Large intestine (tissue), 3 donors: ENCODE measurements around the gene SASS6. TPM values are rescaled to one million over a fixed set of nuclear protein-coding genes. Genes with fewer than 3 reads are reported as not detected.
"Not testable (repeated sequence)": the region's sequence is repeated elsewhere in the genome, so short reads cannot be mapped to it uniquely, and the experiment has no call there.

Source experiments
- DNase-seq, 2 donors: peaks; one replicate each; pipeline versions ENCODE4 v3.0.0 to v3.0.0-alpha.2; 2013
- H3K27ac ChIP-seq: one replicate; pipeline ENCODE4 v1.5.1; 2013; ENCODE audit warnings: low read length
- H3K27me3 ChIP-seq: 2 replicates; pipeline ENCODE4 v1.6.1; 2013; ENCODE audit warnings: low read length; ENCODE audit not compliant: control insufficient read depth, insufficient read depth
- H3K36me3 ChIP-seq: 2 replicates; pipeline ENCODE4 v1.6.1; 2013; ENCODE audit warnings: low read length; ENCODE audit not compliant: control insufficient read depth, insufficient read depth
- H3K4me1 ChIP-seq: one replicate; pipeline ENCODE4 v1.6.1; 2013; ENCODE audit warnings: low read length; ENCODE audit not compliant: control insufficient read depth, insufficient read depth
- H3K4me3 ChIP-seq: one replicate; pipeline ENCODE4 v1.5.1; 2013; ENCODE audit warnings: low read length
- H3K9me3 ChIP-seq: one replicate; pipeline ENCODE4 v1.6.1; 2013; ENCODE audit warnings: mild to moderate bottlenecking, low read depth, low read length, moderate library complexity; ENCODE audit not compliant: control insufficient read depth
- WGBS: methylation state at CpG from one replicate; pipeline ENCODE4 v1.1.5; 2013; ENCODE audit warnings: low lambda C conversion rate; ENCODE audit not compliant: insufficient coverage; 5-methylcytosine and 5-hydroxymethylcytosine counted together
- polyA plus RNA-seq: library from polyadenylated mRNA; unstranded; fragments of 120-200 nt; gene quantifications from one replicate; pipeline ENCODE4 v1.2.1, GENCODE V29; 2013

The SASS6 gene
- polyA plus RNA-seq, 1 donor = 5.8 TPM

- 33% methylated on average over 1 of the region's 1 CpG for WGBS
- H3K36me3 ChIP-seq = peaks cover 16% of the 10 kb centered on the region
- H3K4me3 ChIP-seq = no peak overlapping the region
- H3K9me3 ChIP-seq = no peaks in the 10 kb centered on the region
- H3K27me3 ChIP-seq = no peaks in the 10 kb centered on the region
- no peaks in the 10 kb centered on the region for H3K4me1 ChIP-seq
- DNase-seq = no peak
- H3K27ac ChIP-seq = no peak overlapping the region
Measured at GRCh38 chr1:100051893-100052292, 80.8 kb downstream of the SASS6 start.

- Histone ChIP-seq H3K4me1 (no peaks in the 10 kb centered on the region), H3K36me3 (peaks cover 16% of the 10 kb centered on the region), H3K27me3 (no peaks in the 10 kb centered on the region), H3K4me3 (no peak overlapping the region), H3K27ac (no peak overlapping the region), H3K9me3 (no peaks in the 10 kb centered on the region)
- WGBS = no CpG with 5 or more reads among the region's 4 CpGs
- no peak for DNase-seq
Measured at GRCh38 chr1:100051401-100051800, 81.3 kb downstream of the SASS6 start.

GRCh38 chr1:100050139-100050538 is 82.6 kb downstream of the SASS6 start:
- peaks cover under 1% of the 10 kb centered on the region for H3K9me3 ChIP-seq
- peaks cover 14% of the 10 kb centered on the region for H3K36me3 ChIP-seq
- no peak for DNase-seq
- no peaks in the 10 kb centered on the region for H3K4me1 ChIP-seq
- 86% methylated on average over 1 of the region's 4 CpGs for WGBS
- H3K27ac ChIP-seq = no peak overlapping the region
- H3K4me3 ChIP-seq = no peak overlapping the region
- H3K27me3 ChIP-seq = no peaks in the 10 kb centered on the region

- WGBS = 100% methylated on average over 2 of the region's 11 CpGs
- not testable (repeated sequence) for H3K36me3 ChIP-seq, DNase-seq, H3K27ac ChIP-seq, H3K4me3 ChIP-seq, H3K27me3 ChIP-seq, H3K9me3 ChIP-seq, H3K4me1 ChIP-seq
Measured at GRCh38 chr1:100047235-100047708, 85.5 kb downstream of the SASS6 start.

GRCh38 chr1:100045206-100045605 is 87.5 kb downstream of the SASS6 start:
- peaks cover 3% of the 10 kb centered on the region for H3K36me3 ChIP-seq
- H3K9me3 ChIP-seq = peaks cover 8% of the 10 kb centered on the region
- WGBS = 100% methylated on average over 1 of the region's 5 CpGs
- H3K27me3 ChIP-seq = no peaks in the 10 kb centered on the region
- H3K27ac ChIP-seq = no peak overlapping the region
- no peak for DNase-seq
- peaks cover 6% of the 10 kb centered on the region for H3K4me1 ChIP-seq
- no peak overlapping the region for H3K4me3 ChIP-seq

GRCh38 chr1:100039591-100039990 is 93.1 kb downstream of the SASS6 start:
- 38% methylated on average over 1 of the region's 2 CpGs for WGBS
- peak in 1 of 2 donors; percentile 29 for DNase-seq
- H3K27ac ChIP-seq = peak overlapping the region; percentile 98
- H3K27me3 ChIP-seq = no peaks in the 10 kb centered on the region
- peaks cover 6% of the 10 kb centered on the region for H3K4me1 ChIP-seq
- peaks cover 2% of the 10 kb centered on the region for H3K9me3 ChIP-seq
- H3K36me3 ChIP-seq = no peaks in the 10 kb centered on the region
- H3K4me3 ChIP-seq = peak overlapping the region; percentile 86

- H3K27ac ChIP-seq = peak overlapping the region; percentile 98
- H3K4me3 ChIP-seq = peak overlapping the region; percentile 86
- no peaks in the 10 kb centered on the region for H3K36me3 ChIP-seq
- H3K27me3 ChIP-seq = no peaks in the 10 kb centered on the region
- H3K4me1 ChIP-seq = peaks cover 6% of the 10 kb centered on the region
- H3K9me3 ChIP-seq = no peaks in the 10 kb centered on the region
- DNase-seq = peak; percentile 77 to 91
- WGBS = no CpG with 5 or more reads among the region's 37 CpGs
Measured at GRCh38 chr1:100038660-100039287, 94.0 kb downstream of the SASS6 start.

- Histone ChIP-seq H3K36me3 (no peaks in the 10 kb centered on the region), H3K9me3 (no peaks in the 10 kb centered on the region), H3K4me3 (peak overlapping the region; percentile 86), H3K27me3 (no peaks in the 10 kb centered on the region), H3K4me1 (peaks cover 6% of the 10 kb centered on the region), H3K27ac (peak overlapping the region; percentile 98)
- peak; percentile 87 to 94 for DNase-seq
- no CpG with 5 or more reads among the region's 87 CpGs for WGBS
Measured at GRCh38 chr1:100037927-100038659, 94.6 kb downstream of the SASS6 start.

GRCh38 chr1:100037656-100037926 is 95.1 kb downstream of the SASS6 start:
- no peaks in the 10 kb centered on the region for H3K27me3 ChIP-seq
- H3K4me1 ChIP-seq = peaks cover 6% of the 10 kb centered on the region
- peak overlapping the region; percentile 86 for H3K4me3 ChIP-seq
- peak overlapping the region; percentile 98 for H3K27ac ChIP-seq
- H3K36me3 ChIP-seq = no peaks in the 10 kb centered on the region
- WGBS = 0% methylated on average over 2 of the region's 8 CpGs
- no peak for DNase-seq
- H3K9me3 ChIP-seq = no peaks in the 10 kb centered on the region

- Histone ChIP-seq H3K27me3 (no peaks in the 10 kb centered on the region), H3K27ac (peak overlapping the region; percentile 98), H3K36me3 (no peaks in the 10 kb centered on the region), H3K4me1 (peaks cover 6% of the 10 kb centered on the region), H3K4me3 (peak overlapping the region; percentile 86), H3K9me3 (no peaks in the 10 kb centered on the region)
- DNase-seq = peak in 1 of 2 donors; percentile 66
- 0% methylated on average over 2 of the region's 11 CpGs for WGBS
Measured at GRCh38 chr1:100036718-100037655, 95.7 kb downstream of the SASS6 start.
